GM19035 (cell line): ENCODE data around the gene NUAK1.

Source experiments
- ATAC-seq: cut with Tn5 transposase; IDR thresholded peaks from one replicate; pipeline ENCODE4 v1.9.1; 2021; ENCODE audit not compliant: unreplicated experiment

NUAK1 gene

GRCh38 chr12:106138633-106139421 lies at the start of gene NUAK1:
TSS of gene NUAK1 (minus strand) at chr12:106138954. CDS start at chr12:106138653, 301 bp downstream.
- ATAC-seq, result no peak

DNA sequence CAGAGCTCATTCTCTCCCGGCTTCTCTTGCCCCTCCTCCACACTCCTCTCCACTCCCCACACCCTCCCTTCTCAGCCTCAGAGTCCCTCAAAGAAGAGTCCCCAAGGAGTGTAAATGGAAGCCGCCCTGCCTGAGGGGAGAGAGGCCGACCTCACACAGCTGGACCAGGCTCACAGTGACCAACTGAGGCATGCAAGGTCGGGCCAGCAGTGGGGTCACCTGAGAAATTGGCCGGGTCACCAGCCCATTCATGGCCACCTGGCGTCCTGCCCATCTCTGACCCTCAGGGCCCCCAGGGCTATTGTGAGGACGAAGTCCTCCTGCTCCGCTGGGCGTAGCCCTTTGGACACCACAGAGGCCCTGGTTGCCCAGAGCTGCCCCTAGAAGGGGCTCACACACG lies 49.5 kb upstream of the NUAK1 start:
- no peak for ATAC-seq

GRCh38 chr12:106187842-106188241 lies 49.1 kb upstream of the NUAK1 start:
- no peak for ATAC-seq

- no peak for ATAC-seq
Observed at GRCh38 chr12:106187155-106187789, 48.5 kb upstream of the NUAK1 start.

GRCh38 chr12:106183735-106184134 lies 45.0 kb upstream of the NUAK1 start:
- no peak for ATAC-seq

GRCh38 chr12:106181401-106182114 lies 42.8 kb upstream of the NUAK1 start:
- ATAC-seq, result no peak

GRCh38 chr12:106179086-106179485 lies 40.3 kb upstream of the NUAK1 start:
- no peak for ATAC-seq

DNA sequence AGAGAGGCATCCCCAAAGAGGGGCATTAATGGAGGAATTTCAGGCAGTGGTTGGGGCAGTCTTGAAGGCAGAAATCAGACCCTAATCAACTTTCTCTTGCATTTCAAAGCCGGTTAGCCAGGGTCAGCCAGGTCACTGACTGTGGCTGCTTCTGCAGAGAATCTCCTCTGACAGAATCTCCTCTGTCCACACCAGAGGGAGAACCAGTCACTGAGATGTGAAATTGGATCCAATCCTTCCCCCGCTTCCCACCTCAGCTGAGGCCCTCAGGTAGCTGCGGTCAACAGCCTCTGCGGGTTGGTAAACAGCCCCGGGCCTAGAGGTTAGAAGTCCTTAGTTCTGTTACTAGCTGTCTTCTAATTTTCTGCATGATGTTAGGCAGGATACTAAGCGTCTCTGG lies 39.8 kb upstream of the NUAK1 start:
- ATAC-seq, result no peak

- no peak for ATAC-seq
Observed at GRCh38 chr12:106176560-106176959, 37.8 kb upstream of the NUAK1 start.

- ATAC-seq, result no peak
Observed at GRCh38 chr12:106174876-106175275, 36.1 kb upstream of the NUAK1 start.

DNA sequence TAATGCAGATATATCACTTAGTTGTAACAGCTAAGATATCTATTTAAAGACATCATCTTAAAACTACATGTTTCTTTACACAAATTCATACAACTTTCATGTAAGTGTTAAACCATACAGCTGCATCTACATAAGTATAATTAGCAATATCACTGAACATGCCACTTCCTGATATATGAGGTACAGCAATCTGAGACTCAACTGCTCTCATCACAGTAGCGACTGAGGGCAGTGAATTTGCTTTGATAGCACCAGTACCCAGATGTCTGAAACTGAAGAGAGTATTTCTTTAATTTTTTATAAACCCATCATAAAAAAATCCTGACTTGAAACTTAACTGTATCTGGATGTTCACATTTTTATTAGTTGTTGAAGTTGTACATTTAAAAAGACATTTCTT lies 34.7 kb upstream of the NUAK1 start:
- no peak for ATAC-seq

DNA sequence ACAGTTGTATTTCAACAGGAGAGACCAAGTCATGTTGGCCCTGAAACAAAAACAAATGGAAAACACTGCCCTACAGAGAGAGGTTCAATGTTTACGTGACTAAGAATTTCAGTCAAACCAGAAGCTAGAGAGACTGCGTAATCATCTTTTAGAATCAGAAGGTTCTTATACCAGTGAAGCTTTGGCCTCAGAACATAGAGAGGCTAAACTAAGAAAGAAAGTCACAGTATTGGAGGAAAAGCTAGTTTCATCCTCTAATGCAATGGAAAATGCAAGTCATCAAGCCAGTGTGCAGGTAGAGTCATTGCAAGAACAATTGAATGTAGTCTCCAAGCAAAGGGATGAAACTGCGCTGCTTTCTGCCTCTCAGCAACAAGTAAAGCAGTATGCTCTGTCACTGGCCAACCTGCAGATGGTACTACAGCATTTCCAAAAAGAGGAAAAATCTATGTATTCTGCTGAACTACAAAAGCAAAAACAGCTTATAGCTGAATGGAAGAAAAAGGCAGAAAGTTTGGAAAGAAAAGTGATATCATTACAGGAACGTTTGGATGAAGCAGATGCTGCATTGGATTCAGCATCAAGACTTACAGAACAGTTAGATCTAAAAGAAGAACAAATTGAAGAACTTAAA lies 32.5 kb upstream of the NUAK1 start:
- no peak for ATAC-seq

GRCh38 chr12:106170285-106170684 lies 31.5 kb upstream of the NUAK1 start:
- no peak for ATAC-seq

GRCh38 chr12:106163712-106164111 lies 25.0 kb upstream of the NUAK1 start:
- ATAC-seq, result no peak

DNA sequence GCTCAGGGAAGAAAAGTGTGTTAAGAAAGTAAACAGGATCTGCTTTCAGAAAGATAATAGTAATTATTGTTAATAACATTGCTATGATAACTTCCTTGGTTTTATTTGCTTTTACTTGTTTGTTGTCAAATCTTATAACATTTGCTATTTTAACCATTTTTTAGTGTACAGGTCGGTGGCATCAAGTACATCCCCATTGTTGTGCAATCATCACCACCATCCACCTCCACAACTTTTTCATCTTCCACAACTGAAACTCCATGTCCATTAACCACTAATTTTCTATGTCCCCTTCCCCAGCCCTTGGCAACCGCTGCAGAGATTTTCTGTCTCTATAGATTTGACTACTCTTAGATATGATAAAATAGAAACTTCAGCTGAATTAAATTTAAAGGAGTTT lies 22.7 kb upstream of the NUAK1 start:
- ATAC-seq, result no peak

DNA sequence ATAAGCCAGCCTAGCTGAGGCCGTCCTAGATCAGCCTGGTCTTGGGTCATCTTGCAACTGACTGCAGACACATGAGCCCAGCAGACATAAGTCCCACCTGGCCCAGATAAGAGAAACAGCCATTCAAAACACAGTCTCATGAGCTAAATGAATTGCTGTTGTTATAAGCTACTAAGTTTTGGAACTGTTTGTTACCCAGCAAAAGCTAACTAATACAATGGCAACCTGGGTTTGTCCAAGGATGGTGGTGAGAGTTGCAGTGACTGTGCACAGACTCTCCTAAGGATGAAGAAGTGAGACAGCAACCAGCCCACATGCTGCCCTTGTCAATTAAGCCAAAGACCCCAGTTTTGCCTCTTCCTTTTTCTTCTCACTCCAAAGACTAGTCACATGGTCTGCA lies 22.2 kb upstream of the NUAK1 start:
- ATAC-seq, result no peak

DNA sequence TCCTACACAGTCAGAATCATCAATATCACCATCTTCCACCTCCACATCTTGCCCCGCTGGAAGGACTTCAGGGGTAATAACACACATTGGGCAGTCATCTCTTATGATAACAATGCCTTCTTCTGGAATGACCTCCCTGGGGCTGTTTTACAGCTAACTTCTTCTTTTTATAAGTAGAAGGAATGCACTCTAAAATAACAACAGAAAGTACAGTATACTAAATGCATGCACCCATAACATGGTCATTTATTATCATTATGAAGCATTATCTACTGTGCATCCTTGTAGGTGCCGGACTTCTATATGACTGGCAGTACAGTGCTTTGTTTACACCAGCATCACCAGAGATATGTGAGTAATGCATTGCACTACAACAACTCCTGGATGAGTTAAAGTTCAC lies 19.0 kb upstream of the NUAK1 start:
- ATAC-seq, result no peak

DNA sequence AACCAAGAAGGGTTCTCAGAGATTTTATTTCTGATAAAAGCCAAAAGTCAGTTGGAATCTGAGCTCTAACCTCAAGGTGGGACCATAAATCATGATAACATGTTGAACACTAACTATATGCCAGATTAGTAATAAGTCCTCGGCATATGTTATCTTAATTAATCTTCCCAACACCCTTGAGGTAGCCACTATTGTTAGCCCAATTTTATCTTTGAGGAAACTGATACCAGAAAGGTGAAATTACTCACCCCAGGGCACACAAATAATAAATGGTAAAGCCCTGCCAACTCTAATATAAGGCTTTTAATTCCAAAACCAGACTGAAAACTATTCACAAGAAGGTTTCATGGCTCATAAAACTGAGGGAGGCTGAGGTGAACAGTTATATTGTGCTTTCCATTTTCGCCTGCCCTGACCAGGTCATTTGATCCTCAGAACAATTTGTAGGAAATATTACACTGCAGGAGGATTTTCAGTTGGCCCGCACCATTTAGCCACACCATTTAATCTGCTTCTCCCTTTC lies 16.1 kb upstream of the NUAK1 start:
- ATAC-seq, result no peak

DNA sequence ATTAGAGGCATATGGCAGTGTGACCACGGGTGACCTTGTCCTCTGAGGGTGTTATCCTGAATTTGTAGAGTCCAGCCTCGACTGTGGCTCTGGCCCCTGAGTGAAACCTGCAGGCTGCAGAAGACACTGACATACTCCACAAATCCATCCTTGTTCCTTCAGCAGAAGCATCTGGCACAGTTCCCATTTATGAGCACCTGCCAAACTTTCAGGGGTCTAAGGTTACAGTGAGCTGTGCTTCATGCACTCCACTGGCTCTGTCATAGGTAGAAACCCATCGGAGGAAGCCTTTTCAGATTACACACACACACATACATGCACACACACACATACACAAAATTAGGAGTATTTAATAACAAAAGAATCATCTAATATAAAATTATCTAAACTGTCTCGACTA lies 13.6 kb upstream of the NUAK1 start:
- no peak for ATAC-seq

- ATAC-seq, result no peak
Observed at GRCh38 chr12:106150555-106150954, 11.8 kb upstream of the NUAK1 start.

GRCh38 chr12:106149096-106149784 lies 10.5 kb upstream of the NUAK1 start:
- no peak for ATAC-seq
